PC-3 (cell line): Measurements from ENCODE around the gene SCUBE1. TPM values are rescaled to one million over a fixed set of nuclear protein-coding genes. Genes with fewer than 3 reads are reported as not detected.

Experiments
- ATAC-seq: fragments of 200-7000 bp; cut with Tn5 transposase; 2 replicates; pipeline ENCODE4 v1.9.1; 2020; ENCODE audit warnings: mild to moderate bottlenecking, moderate library complexity
- BruUV-seq: library from RNA; stranded (reverse); fragments of 400-500 nt; replicated peaks from 2 replicates; lab custom pipeline; 2021; lab: Mats Ljungman, UMichigan
- CTCF ChIA-PET: fragments of 300-600 bp; sonication (Branson Sonifier 250); formaldehyde crosslinking; loops from one replicate; lab custom pipeline; 2022; ENCODE audit warnings: antibody characterized with exemption; lab: Charles Lee
- POLR2A ChIA-PET: fragments of 300-600 bp; sonication (Branson Sonifier 250); formaldehyde crosslinking; loops from one replicate; lab custom pipeline; 2022; ENCODE audit warnings: antibody characterized with exemption; ENCODE audit not compliant: unreplicated experiment; lab: Charles Lee
- DNase-seq: peaks from one replicate; pipeline ENCODE4 v3.0.0-alpha.2; 2015
- H2AFZ ChIP-seq: fragments of 300-600 bp; sonication (generic); 2 replicates; pipeline ENCODE4 v1.6.0; 2016; ENCODE audit warnings: antibody characterized with exemption, low read length
- H3F3A ChIP-seq: fragments of 300-600 bp; sonication (generic); one replicate; pipeline ENCODE4 v1.6.0; 2017; ENCODE audit warnings: antibody characterized with exemption, low read length, control low read depth, mild to moderate bottlenecking; ENCODE audit not compliant: unreplicated experiment
- H3K27ac ChIP-seq: fragments of 300-600 bp; sonication (generic); 2 replicates; pipeline ENCODE4 v1.5.1; 2016; ENCODE audit warnings: mild to moderate bottlenecking, low read length
- H3K27me3 ChIP-seq: fragments of 300-600 bp; sonication (generic); 2 replicates; pipeline ENCODE4 v1.6.1; 2016; ENCODE audit warnings: low read length, mixed read lengths
- H3K36me3 ChIP-seq: fragments of 300-600 bp; sonication (generic); 2 replicates; pipeline ENCODE4 v1.6.1; 2016; ENCODE audit warnings: low read depth, mixed run types, low read length, mixed read lengths
- H3K4me1 ChIP-seq: fragments of 300-600 bp; sonication (generic); 2 replicates; pipeline ENCODE4 v1.5.1; 2016; ENCODE audit warnings: low read length; ENCODE audit not compliant: insufficient read depth
- H3K4me2 ChIP-seq: fragments of 300-600 bp; sonication (generic); 2 replicates; pipeline ENCODE4 v1.6.0; 2016; ENCODE audit warnings: low read length
- H3K4me3 ChIP-seq: fragments of 300-600 bp; sonication (generic); 2 replicates; pipeline ENCODE4 v1.5.1; 2016; ENCODE audit warnings: mild to moderate bottlenecking, low read length, mixed read lengths
- H3K79me2 ChIP-seq: fragments of 300-600 bp; sonication (generic); 2 replicates; pipeline ENCODE4 v1.6.1; 2017; ENCODE audit warnings: low read length, mixed read lengths
- H3K9ac ChIP-seq: fragments of 300-600 bp; sonication (generic); 2 replicates; pipeline ENCODE4 v1.6.0; 2016; ENCODE audit warnings: mild to moderate bottlenecking, low read length
- H3K9me2 ChIP-seq: fragments of 300-600 bp; sonication (generic); replicated peaks from 2 replicates; pipeline ENCODE4 v1.6.1; 2016; ENCODE audit warnings: mixed run types, low read length, mixed read lengths
- H3K9me3 ChIP-seq: fragments of 300-600 bp; sonication (generic); 2 replicates; pipeline ENCODE4 v1.6.1; 2016; ENCODE audit warnings: low read length, mixed read lengths
- H4K20me1 ChIP-seq: fragments of 300-600 bp; sonication (generic); 2 replicates; pipeline ENCODE4 v1.6.1; 2016; ENCODE audit warnings: low read length, mixed read lengths
- EZH2 ChIP-seq: fragments of 300-600 bp; sonication (generic); IDR thresholded peaks from one replicate; pipeline ENCODE4 v1.6.1; 2017; ENCODE audit warnings: antibody characterized with exemption, mild to moderate bottlenecking, low read length; ENCODE audit not compliant: unreplicated experiment
- EZH2phosphoT487 ChIP-seq: fragments of 300-600 bp; sonication (generic); IDR thresholded peaks from 2 replicates; pipeline ENCODE4 v1.6.1; 2018; ENCODE audit warnings: mild to moderate bottlenecking, antibody characterized with exemption, low read length, borderline replicate concordance
- intact Hi-C: fragments of 100-400 bp; cut with micrococcal nuclease; formaldehyde crosslinking; loops from 2 replicates; pipeline ENCODE4 v1.9.0; 2023
- total RNA-seq: library from RNA; depleted of rRNA; stranded (reverse); fragments of >200 nt; gene quantifications from 2 replicates; pipeline ENCODE4 v1.2.3, GENCODE V29; 2014
- TF ChIP-seq, protein P1 (sequence below): fragments of 300-600 bp; sonication (generic); conservative IDR thresholded peaks from 2 replicates; pipeline ENCODE4 v1.5.1; 2017; ENCODE audit warnings: antibody characterized with exemption, low read depth, mild to moderate bottlenecking, low read length

SCUBE1 gene
- total RNA-seq, 1 experiment from 2014 or later, result not detected

DNA sequence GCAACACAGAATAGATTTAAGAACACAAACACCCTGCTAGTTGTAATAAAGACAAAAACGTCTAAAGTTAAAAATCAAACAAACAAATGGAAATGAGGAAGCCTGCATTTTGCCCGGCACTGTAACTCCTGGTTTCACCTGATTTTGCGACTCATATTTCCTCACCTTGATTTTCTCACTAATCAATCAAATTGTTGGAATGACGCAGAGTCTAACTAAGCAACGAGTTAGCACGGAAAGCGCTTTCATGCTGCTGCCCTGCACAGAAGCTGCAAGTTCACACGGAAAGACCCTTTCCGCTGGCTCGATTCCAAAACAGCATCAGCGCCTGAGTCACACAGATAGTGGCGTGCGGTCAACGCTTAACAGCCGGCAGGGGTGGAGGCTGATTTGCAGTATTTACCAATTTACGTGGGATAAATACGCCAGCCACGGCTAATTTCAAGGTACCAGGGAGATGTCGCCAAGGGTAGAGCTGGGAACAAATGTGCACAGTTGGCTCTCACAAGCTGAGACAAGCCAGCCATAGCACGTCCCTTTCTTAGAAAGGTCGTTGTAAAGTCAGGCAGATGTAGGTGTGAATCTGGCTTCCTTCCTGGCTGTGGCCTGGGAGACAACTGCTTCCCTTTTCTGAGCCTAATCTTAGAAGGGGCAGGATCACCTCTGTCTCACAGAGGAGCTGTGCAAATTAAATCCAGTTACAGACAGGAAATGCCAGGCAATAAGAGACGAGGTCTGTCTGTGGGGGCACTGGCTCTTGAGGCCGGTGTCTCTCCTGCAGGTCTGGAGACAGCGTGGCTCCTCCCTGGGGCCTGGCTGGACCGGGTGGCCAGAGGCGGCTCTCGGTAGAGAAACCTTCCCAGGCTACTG lies 79.3 kb downstream of the SCUBE1 start:
- CTCF ChIA-PET, result no interaction called here

DNA sequence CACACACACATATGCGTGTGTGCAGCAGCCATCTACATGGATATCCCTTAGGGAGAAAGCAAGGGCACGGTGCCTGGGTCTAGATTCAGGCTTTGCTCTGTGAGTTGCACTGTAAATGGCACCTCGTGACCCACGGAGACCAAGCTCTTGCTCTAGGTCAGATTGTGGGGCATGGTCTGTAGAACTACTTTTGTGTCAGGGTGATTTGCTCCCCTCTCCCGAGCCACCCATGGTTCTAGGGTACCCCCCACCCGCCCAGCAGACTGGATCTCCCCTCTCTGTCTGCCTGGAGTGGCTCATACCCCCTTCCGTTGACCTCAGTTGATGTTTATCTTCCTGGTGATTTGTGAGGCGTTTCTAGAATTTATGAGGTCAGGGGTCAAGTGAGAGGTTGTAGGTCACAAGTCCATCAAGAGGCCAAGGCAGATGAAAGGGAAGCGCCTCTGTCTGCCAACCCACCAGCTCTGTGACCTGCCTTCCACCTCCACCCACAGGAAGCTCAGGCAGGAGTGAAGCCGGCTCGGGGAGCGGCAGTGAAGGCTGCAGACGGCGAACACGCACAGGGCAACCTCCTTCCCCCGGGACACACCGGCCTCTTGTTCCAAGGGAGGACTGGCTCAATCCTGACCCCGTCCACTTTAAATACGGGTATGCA lies 80.1 kb downstream of the SCUBE1 start:
- intact Hi-C loops, result no loop called here
- Histone ChIP-seq H3K9me3 (no peaks in the 10 kb centered on the region), H3K9ac (no peak overlapping the region), H3K4me1 (no peaks in the 10 kb centered on the region), H3K79me2 (no peaks in the 10 kb centered on the region), H3K27me3 (peaks cover 55% of the 10 kb centered on the region), H4K20me1 (no peaks in the 10 kb centered on the region), H3K9me2 (no peaks in the 10 kb centered on the region), H3K4me2 (no peak overlapping the region), H3K36me3 (no peaks in the 10 kb centered on the region), H3F3A (no peaks in the 10 kb centered on the region), H2AFZ (no peak overlapping the region), H3K4me3 (no peak overlapping the region), H3K27ac (no peak overlapping the region)
- no TSS peak for BruUV-seq
- TF ChIP-seq EZH2, result no peak
- TF ChIP-seq, protein P1, sequence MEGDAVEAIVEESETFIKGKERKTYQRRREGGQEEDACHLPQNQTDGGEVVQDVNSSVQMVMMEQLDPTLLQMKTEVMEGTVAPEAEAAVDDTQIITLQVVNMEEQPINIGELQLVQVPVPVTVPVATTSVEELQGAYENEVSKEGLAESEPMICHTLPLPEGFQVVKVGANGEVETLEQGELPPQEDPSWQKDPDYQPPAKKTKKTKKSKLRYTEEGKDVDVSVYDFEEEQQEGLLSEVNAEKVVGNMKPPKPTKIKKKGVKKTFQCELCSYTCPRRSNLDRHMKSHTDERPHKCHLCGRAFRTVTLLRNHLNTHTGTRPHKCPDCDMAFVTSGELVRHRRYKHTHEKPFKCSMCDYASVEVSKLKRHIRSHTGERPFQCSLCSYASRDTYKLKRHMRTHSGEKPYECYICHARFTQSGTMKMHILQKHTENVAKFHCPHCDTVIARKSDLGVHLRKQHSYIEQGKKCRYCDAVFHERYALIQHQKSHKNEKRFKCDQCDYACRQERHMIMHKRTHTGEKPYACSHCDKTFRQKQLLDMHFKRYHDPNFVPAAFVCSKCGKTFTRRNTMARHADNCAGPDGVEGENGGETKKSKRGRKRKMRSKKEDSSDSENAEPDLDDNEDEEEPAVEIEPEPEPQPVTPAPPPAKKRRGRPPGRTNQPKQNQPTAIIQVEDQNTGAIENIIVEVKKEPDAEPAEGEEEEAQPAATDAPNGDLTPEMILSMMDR, result no peak
- no peak for TF ChIP-seq EZH2phosphoT487
- CTCF ChIA-PET, result no interaction called here
- DNase-seq (no peak), ATAC-seq (no peak)
- POLR2A ChIA-PET, result no interaction called here

More for the DNA sequence above, 79.3 kb downstream of the SCUBE1 start:
- no peaks in the 10 kb centered on the region for H3K36me3 ChIP-seq
- H3K79me2 ChIP-seq, result no peaks in the 10 kb centered on the region
- TF ChIP-seq, protein P1, result no peak
- TF ChIP-seq EZH2 (no peak), EZH2phosphoT487 (no peak)
- no peak overlapping the region for H2AFZ ChIP-seq
- no peaks in the 10 kb centered on the region for H4K20me1 ChIP-seq
- H3K9me2 ChIP-seq, result no peaks in the 10 kb centered on the region
- no peak overlapping the region for H3K9ac ChIP-seq
- intact Hi-C loops, result no loop called here
- no peak overlapping the region for H3K4me3 ChIP-seq
- ATAC-seq, result no peak
- H3K9me3 ChIP-seq, result no peaks in the 10 kb centered on the region
- no peak for DNase-seq
- H3K4me2 ChIP-seq, result no peak overlapping the region
- POLR2A ChIA-PET, result no interaction called here
- no TSS peak for BruUV-seq
- H3K27me3 ChIP-seq, result peaks cover 62% of the 10 kb centered on the region
- no peaks in the 10 kb centered on the region for H3K4me1 ChIP-seq
- H3F3A ChIP-seq, result no peaks in the 10 kb centered on the region
- H3K27ac ChIP-seq, result no peak overlapping the region
